Left ventricle myocardium inferior (tissue), 1 donor: Measurements from ENCODE around the gene COL23A1. TPM values are rescaled to one million over a fixed set of nuclear protein-coding genes. Genes with fewer than 3 reads are reported as not detected.
A peak's percentile ranks its signal among the peaks of the same experiment; 100 is the strongest.

Source experiments
- DNase-seq: peaks from one replicate; pipeline ENCODE4 v3.0.0-alpha.2; 2020
- H3K27ac ChIP-seq: fragments of 200-600 bp; replicated peaks from 2 replicates; pipeline ENCODE4 v1.8.0; 2021
- H3K27me3 ChIP-seq: fragments of 200-600 bp; 2 replicates; pipeline ENCODE4 v1.8.0; 2021; ENCODE audit warnings: low read depth
- H3K36me3 ChIP-seq: fragments of 200-600 bp; 2 replicates; pipeline ENCODE4 v1.8.0; 2021
- H3K4me1 ChIP-seq: fragments of 200-600 bp; 2 replicates; pipeline ENCODE4 v1.8.0; 2021
- H3K4me3 ChIP-seq: fragments of 200-600 bp; 2 replicates; pipeline ENCODE4 v1.8.0; 2021; ENCODE audit warnings: mild to moderate bottlenecking, moderate library complexity
- H3K9me3 ChIP-seq: fragments of 200-600 bp; replicated peaks from 2 replicates; pipeline ENCODE4 v1.8.0; 2021
- intact Hi-C: fragments of 100-400 bp; cut with micrococcal nuclease; formaldehyde crosslinking; loops from one replicate; pipeline ENCODE4 v1.11.0; 2022
- total RNA-seq: library from RNA; stranded (reverse); fragmentation: NEBNext Ultra II Directional; extraction: Animal tissue kit (Norgen Biotek cat#: 25700); gene quantifications from one replicate; pipeline ENCODE4 v1.2.1, GENCODE V29; 2021
- TF ChIP-seq, protein P1 (sequence below): fragments of 200-600 bp; IDR thresholded peaks from 2 replicates; pipeline ENCODE4 v1.8.0; 2021; ENCODE audit warnings: antibody characterized with exemption, mild to moderate bottlenecking, borderline replicate concordance
- donor health status: DM: no; HTN: yes; CAD: no; lungs with severe emphysema.

Gene COL23A1
- total RNA-seq, 1 donor from 2014 or later: 27.4 TPM

DNA sequence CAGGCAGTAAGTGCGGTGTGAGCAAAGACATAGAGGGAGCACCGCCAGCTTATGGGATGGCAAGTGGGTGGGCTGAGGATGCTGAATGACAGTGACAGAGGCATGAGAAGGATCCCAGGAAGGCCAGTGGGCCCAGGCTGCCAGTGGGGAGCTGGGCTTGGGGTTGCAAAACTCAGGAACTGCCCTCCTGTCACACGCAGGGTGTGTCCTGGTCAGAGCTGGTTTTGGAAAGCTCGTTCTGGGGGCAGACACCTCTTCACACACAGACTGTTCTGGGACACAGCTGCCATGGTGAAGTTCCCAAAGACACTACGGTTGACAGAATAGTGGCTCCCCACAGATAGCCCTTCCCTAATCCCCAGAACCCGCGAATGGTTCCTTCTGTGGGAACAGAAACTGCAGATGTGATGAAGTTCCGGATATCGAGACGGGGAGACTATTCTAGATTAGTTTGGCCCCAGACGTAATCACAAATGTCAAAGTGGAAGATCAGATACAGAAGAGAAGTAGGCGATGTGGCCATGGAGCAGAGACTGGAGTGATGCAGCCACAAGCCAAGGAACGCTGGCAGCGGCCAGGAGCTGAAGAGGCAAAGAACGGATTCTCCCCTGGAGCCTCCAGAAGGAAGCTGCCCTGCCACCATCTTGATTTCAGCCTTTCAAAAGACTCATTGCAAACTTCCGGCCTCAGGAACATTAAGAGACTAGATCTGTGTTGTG, 159.0 kb downstream of the COL23A1 start:
- H3K36me3 ChIP-seq: no peaks in the 10 kb centered on the region
- DNase-seq: no peak
- TF ChIP-seq, protein P1, sequence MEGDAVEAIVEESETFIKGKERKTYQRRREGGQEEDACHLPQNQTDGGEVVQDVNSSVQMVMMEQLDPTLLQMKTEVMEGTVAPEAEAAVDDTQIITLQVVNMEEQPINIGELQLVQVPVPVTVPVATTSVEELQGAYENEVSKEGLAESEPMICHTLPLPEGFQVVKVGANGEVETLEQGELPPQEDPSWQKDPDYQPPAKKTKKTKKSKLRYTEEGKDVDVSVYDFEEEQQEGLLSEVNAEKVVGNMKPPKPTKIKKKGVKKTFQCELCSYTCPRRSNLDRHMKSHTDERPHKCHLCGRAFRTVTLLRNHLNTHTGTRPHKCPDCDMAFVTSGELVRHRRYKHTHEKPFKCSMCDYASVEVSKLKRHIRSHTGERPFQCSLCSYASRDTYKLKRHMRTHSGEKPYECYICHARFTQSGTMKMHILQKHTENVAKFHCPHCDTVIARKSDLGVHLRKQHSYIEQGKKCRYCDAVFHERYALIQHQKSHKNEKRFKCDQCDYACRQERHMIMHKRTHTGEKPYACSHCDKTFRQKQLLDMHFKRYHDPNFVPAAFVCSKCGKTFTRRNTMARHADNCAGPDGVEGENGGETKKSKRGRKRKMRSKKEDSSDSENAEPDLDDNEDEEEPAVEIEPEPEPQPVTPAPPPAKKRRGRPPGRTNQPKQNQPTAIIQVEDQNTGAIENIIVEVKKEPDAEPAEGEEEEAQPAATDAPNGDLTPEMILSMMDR: no peak
- peaks cover 33% of the 10 kb centered on the region for H3K4me1 ChIP-seq
- H3K4me3 ChIP-seq: no peak overlapping the region
- no peaks in the 10 kb centered on the region for H3K9me3 ChIP-seq
- intact Hi-C loops: no loop called here
- peaks cover under 1% of the 10 kb centered on the region for H3K27me3 ChIP-seq
- H3K27ac ChIP-seq: no peak overlapping the region

DNA sequence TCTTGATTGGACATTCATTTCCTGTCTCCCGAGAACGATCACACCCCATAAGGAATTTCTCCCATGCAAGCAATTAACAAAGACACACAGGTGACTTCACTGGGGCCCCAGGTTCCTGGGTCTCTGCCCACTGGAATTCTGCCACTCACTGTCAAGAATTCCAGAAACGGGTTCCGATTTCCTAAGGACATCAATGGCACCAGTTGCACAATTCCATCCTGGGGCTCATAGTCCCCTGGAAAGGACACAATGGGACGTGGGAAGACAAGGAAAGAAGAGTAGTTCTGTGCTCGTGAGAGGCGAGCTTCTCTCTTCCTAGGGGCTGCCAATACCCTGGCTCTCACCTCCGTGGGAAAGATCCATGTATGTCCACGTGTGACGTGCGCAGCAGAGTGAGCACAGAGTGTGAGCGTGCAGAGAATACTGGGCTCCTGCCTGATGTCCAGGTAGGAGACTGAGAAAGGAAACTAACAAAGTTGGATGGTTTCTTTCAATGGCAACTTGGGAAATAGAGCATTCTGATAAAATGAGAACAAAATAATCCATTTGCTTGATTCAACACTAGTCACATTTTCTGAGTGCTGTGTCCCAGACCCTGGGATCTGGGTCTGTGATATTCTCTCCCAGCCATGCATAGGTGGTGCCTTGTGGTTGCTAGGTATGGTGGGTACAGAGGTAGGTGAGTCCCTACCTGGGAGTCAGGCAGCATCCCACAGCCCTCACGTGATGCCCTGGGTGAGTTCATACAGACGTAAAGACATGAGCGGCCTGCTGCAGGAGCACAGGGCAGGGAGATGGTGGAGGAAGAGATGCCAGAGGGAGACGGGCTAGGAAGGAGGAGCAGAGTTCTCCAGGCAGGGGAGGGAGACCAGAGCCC, 159.8 kb downstream of the COL23A1 start:
- no peaks in the 10 kb centered on the region for H3K36me3 ChIP-seq
- H3K27me3 ChIP-seq: no peaks in the 10 kb centered on the region
- intact Hi-C loops: no loop called here
- no peaks in the 10 kb centered on the region for H3K9me3 ChIP-seq
- H3K27ac ChIP-seq: no peak overlapping the region
- TF ChIP-seq, protein P1: no peak
- no peak for DNase-seq
- peaks cover 32% of the 10 kb centered on the region for H3K4me1 ChIP-seq
- H3K4me3 ChIP-seq: no peak overlapping the region

DNA sequence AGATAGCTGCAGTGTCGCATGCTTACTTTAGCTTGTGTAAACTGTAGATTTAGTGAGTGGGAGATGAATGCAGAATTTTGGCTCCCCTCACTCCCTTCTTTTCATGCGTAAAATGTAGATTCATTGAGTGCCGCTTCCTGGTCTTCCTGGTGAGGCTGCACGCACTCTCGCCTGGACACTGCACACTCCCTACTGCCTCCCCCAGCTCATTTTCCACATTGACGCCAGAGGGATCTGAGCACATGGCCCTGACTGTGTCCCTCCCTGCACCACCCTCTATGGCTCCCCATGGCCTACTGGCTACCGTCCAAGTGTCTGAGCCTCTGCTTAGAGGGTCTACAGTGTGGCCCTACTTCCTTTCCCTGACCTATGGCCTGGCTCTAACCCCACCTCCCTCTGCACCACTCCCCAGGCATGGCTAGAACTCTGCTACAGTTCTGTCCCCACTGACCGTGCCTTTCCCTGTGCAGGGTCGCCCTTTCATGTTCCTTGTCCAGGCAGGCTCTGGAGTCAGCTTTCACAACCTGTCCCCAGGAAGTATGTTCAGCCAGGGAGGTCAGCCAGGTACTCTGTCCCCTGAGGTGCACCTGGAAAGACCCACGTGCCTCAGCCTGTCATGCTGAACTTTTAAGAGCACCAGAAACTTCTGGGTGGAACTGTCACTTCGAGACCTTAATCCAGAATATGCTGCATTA, 160.6 kb downstream of the COL23A1 start:
- Histone ChIP-seq H3K4me1 (peaks cover 24% of the 10 kb centered on the region), H3K27me3 (no peaks in the 10 kb centered on the region), H3K9me3 (no peaks in the 10 kb centered on the region), H3K36me3 (no peaks in the 10 kb centered on the region), H3K4me3 (no peak overlapping the region), H3K27ac (peak overlapping the region; percentile 94)
- intact Hi-C loops: no loop called here
- TF ChIP-seq, protein P1: no peak
- DNase-seq: no peak

DNA sequence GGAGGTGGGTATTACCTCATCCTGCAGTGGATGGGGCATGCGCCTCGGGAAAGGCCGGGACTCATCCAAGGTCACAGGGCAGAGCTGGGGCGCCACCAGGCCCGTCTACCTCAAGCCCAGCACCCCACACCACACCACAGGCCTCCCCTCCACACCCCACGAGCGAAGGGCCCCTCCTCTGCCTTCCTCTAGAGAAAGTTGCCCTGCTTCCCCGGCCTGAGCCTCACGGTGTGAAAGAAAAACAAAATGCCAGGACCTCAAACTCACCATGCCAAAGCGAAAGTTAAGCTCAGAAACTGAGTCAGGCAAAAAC, 161.1 kb downstream of the COL23A1 start:
- H3K36me3 ChIP-seq: no peaks in the 10 kb centered on the region
- intact Hi-C loops: no loop called here
- H3K4me3 ChIP-seq: no peak overlapping the region
- peaks cover 19% of the 10 kb centered on the region for H3K4me1 ChIP-seq
- no peaks in the 10 kb centered on the region for H3K9me3 ChIP-seq
- no peaks in the 10 kb centered on the region for H3K27me3 ChIP-seq
- DNase-seq: no peak
- TF ChIP-seq, protein P1: no peak
- peak overlapping the region; percentile 94 for H3K27ac ChIP-seq

DNA sequence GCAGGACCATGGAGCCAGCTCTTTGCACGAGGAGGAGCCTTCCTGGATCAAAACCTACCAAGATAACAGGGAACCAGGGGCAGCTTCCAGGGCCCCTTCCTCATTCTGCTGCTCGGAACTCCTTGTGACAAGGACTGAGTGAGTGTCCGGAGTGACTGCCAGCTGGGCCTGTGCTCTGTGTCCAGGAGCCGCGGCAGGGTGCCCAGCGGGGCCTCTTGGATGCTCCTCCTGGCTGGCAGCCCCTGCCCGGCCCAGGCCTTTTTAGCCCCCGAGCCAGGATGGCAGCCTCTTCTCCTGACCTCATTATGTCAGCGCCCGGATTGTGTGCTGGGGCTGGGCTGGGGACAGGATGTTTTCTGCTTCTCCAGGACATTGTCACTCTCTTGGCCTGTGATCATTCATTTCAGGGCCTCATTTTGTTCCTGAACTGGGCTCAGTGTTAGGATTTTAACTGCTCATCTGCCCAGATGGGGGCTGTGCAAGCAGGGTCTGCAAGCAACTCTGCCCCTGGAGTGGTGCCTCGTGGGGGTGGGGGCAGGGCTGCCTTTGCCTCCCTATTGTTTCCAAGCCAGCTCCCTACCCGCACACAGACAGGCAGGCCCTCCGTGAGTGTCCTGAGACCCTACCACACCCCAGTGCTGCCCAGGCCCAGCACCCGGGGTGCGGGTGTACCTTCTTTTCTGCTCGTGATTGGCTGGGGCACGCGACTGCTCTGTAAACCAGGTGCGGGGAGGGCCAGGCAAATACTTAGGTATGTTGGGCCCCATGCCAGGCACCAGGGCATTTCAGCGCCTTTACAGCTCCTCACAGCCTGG, 161.6 kb downstream of the COL23A1 start:
- H3K27me3 ChIP-seq: no peaks in the 10 kb centered on the region

More for the DNA sequence above, 161.6 kb downstream of the COL23A1 start:
- no peak overlapping the region for H3K4me3 ChIP-seq
- intact Hi-C loops: no loop called here
- H3K27ac ChIP-seq: peak overlapping the region; percentile 94
- TF ChIP-seq, protein P1: no peak
- H3K9me3 ChIP-seq: no peaks in the 10 kb centered on the region
- peaks cover 19% of the 10 kb centered on the region for H3K4me1 ChIP-seq
- DNase-seq: peak; percentile 81
- no peaks in the 10 kb centered on the region for H3K36me3 ChIP-seq
